Renal pelvis (tissue), 4 donors: ENCODE data around the gene STK32B. TPM values are rescaled to one million over a fixed set of nuclear protein-coding genes. Genes with fewer than 3 reads are reported as not detected.

Experiments used
- DNase-seq: peaks from one replicate; pipeline ENCODE4 v3.0.0-alpha.2; 2013
- polyA plus RNA-seq, 3 donors: library from polyadenylated mRNA; unstranded; fragments of 120-200 nt; gene quantifications; one replicate each; pipeline ENCODE4 v1.2.1, GENCODE V29; 2013; ENCODE audit not compliant: insufficient read length in 3 of 3

STK32B gene
- polyA plus RNA-seq, 3 donors: 7.2 to 10.6 (median 8.4) TPM

GRCh38 chr4:5341526-5341925 is 290.2 kb downstream of the STK32B start:
- no peak for DNase-seq

- DNase-seq: no peak
These were observed 304.6 kb downstream of the STK32B start for GRCh38 chr4:5355846-5356245.

GRCh38 chr4:5357870-5358269 is 306.6 kb downstream of the STK32B start:
- DNase-seq: no peak

- DNase-seq: peak; percentile 27
These were observed 310.7 kb downstream of the STK32B start for GRCh38 chr4:5361968-5362367.

GRCh38 chr4:5364406-5364805 is 313.1 kb downstream of the STK32B start:
- DNase-seq: no peak

GRCh38 chr4:5365071-5366008 is 314.1 kb downstream of the STK32B start:
- DNase-seq: no peak

GRCh38 chr4:5366009-5366386 is 314.7 kb downstream of the STK32B start:
- DNase-seq: no peak

- no peak for DNase-seq
These were observed 315.1 kb downstream of the STK32B start for GRCh38 chr4:5366421-5366820.

- no peak for DNase-seq
These were observed 317.1 kb downstream of the STK32B start for GRCh38 chr4:5368426-5368825.

GRCh38 chr4:5370286-5370685 is 319.0 kb downstream of the STK32B start:
- DNase-seq: no peak

GRCh38 chr4:5371415-5372190 is 320.3 kb downstream of the STK32B start:
- DNase-seq: no peak

- DNase-seq: no peak
These were observed 320.9 kb downstream of the STK32B start for GRCh38 chr4:5372198-5372597.

- no peak for DNase-seq
These were observed 322.0 kb downstream of the STK32B start for GRCh38 chr4:5373327-5373726.

- DNase-seq: no peak
These were observed 323.3 kb downstream of the STK32B start for GRCh38 chr4:5374592-5374991.

GRCh38 chr4:5374994-5375393 is 323.7 kb downstream of the STK32B start:
- no peak for DNase-seq

- DNase-seq: no peak
These were observed 324.7 kb downstream of the STK32B start for GRCh38 chr4:5376015-5376414.

GRCh38 chr4:5378002-5378401 is 326.7 kb downstream of the STK32B start:
- DNase-seq: no peak

GRCh38 chr4:5379895-5380294 is 328.6 kb downstream of the STK32B start:
- no peak for DNase-seq

GRCh38 chr4:5381961-5382441 is 330.7 kb downstream of the STK32B start:
- no peak for DNase-seq

- no peak for DNase-seq
These were observed 332.1 kb downstream of the STK32B start for GRCh38 chr4:5383191-5383980.

GRCh38 chr4:5385741-5386311 is 334.5 kb downstream of the STK32B start:
- DNase-seq: no peak

GRCh38 chr4:5386921-5387320 is 335.6 kb downstream of the STK32B start:
- DNase-seq: no peak
